Right lobe of liver (tissue), 6 donors: Measurements from ENCODE around the gene IRAK1. TPM values are rescaled to one million over a fixed set of nuclear protein-coding genes. Genes with fewer than 3 reads are reported as not detected.
A peak's percentile ranks its signal among the peaks of the same experiment; 100 is the strongest.

Experiments used
- ATAC-seq, 4 donors: fragments of 200-7000 bp; cut with Tn5 transposase; one replicate each; pipeline ENCODE4 v1.9.1; 2020; ENCODE audit warnings: mild to moderate bottlenecking in 4 of 4, moderate library complexity in 4 of 4
- DNase-seq, 3 donors: peaks; one replicate each; pipeline ENCODE4 v3.0.0-alpha.2; 2020
- H3K27ac ChIP-seq, 3 donors: fragments of 200-600 bp; one replicate each; pipeline ENCODE4 v1.8.0; 2022
- H3K27me3 ChIP-seq, 2 donors: fragments of 200-600 bp; one replicate each; pipeline ENCODE4 v1.8.0; 2022
- H3K36me3 ChIP-seq, 4 donors: fragments of 200-600 bp; sonication (generic) in 1 of 4; one replicate each; pipeline versions ENCODE4 v1.5.1 to v1.8.0; 2017 to 2022; ENCODE audit warnings: control low read depth in 1 of 4
- H3K4me1 ChIP-seq, 4 donors: fragments of 200-600 bp; sonication (generic) in 1 of 4; one replicate each; pipeline versions ENCODE4 v1.5.1 to v1.8.0; 2017 to 2022; ENCODE audit warnings: control low read depth in 1 of 4
- H3K4me3 ChIP-seq, 3 donors: fragments of 200-600 bp; one replicate each; pipeline ENCODE4 v1.8.0; 2022
- H3K9me3 ChIP-seq, 4 donors: fragments of 200-600 bp; sonication (generic) in 1 of 4; one replicate each; pipeline versions ENCODE4 v1.5.1 to v1.8.0; 2017 to 2022; ENCODE audit warnings: control low read depth in 1 of 4
- POLR2A ChIP-seq: fragments of 450-650 bp; IDR thresholded peaks from one replicate; pipeline ENCODE4 v1.6.1; 2017; ENCODE audit warnings: antibody characterized with exemption, mild to moderate bottlenecking
- WGBS: methylation state at CpG from one replicate; pipeline ENCODE4 v1.1.6; 2018; ENCODE audit warnings: low coverage, low lambda C conversion rate; ENCODE audit not compliant: insufficient coverage; ENCODE audit errors: missing lambda C conversion rate; 5-methylcytosine and 5-hydroxymethylcytosine counted together
- intact Hi-C, 2 donors: fragments of 100-400 bp; cut with DNase I; formaldehyde crosslinking; loops; one replicate each; pipeline versions ENCODE4 v1.11.2 to v1.14.1; 2022
- total RNA-seq, 6 experiments: library from RNA; depleted of rRNA in 2 of 6; stranded (reverse); fragments of >200 nt in 2 of 6; fragmentation: NEBNext Ultra II Directional in 3 of 6; extraction: Animal tissue kit (Norgen Biotek cat#: 25700) in 3 of 6; gene quantifications; one replicate each; pipeline versions ENCODE4 v1.1.0 to v1.2.4, GENCODE V29; 2016 to 2023
- TF ChIP-seq, protein P1 (sequence below), 4 donors: fragments of 200-600 bp in 3 of 4; fragments of 450-650 bp in 1 of 4; IDR thresholded peaks; one replicate each; pipeline versions ENCODE4 v1.5.1 to v1.8.0; 2016 to 2022; ENCODE audit warnings: antibody characterized with exemption in 4 of 4, mild to moderate bottlenecking in 2 of 4
- donor health status: DM: no; HTN: yes; CAD: no.
- donor health status: DM: no; HTN: no; CAD: no.
- donor health status: DM: no; HTN: no; CAD: no.
- donor health status: DM: no; HTN: yes; CAD: no.
- donor health status: DM: no; HTN: yes; CAD: no.

The IRAK1 gene
- total RNA-seq, 6 experiments from 2014 or later, result 27.4 to 77.7 (median 41.4) TPM

DNA sequence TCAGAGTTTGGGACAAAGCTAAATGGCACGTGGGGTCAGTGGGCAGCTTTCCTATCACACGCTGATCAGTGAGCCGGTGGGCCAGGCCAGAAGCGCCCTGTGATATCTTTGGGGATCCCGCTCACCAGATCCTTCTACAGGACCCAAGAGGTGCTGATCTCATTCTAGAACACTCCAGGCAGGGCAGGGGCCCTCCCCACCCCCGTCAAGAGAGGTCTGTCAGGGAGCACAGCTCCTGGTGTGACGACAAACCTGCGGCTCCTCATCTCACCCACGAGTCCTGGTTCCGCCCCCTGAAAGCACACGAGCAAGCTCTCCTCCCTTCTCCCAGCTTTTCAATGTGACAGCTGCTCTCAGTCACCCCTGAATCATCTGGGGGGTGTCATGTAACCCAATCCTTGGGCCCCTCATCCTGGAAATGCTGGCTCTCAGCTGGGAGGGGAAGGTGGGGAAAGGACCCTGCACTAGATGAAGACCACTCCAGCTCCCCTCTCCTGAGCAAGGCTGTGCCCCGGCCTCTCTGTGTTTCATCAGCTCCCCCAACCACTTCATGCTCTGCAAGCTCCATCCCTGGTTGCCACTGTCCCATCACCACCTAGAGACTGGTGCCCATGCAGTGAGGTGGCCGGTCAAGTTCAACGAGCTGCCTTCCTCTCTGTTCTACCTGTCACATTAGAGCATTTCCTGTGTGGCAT lies 52.7 kb downstream of the IRAK1 start:
- Histone ChIP-seq H3K9me3 (no peaks in the 10 kb centered on the region), H3K27ac (peak overlapping the region; percentile 6 to 45 (median 39)), H3K4me3 (no peak overlapping the region), H3K36me3 (peaks cover 0 to 23% (median 5%) of the 10 kb centered on the region in 4 donors), H3K27me3 (no peaks in the 10 kb centered on the region), H3K4me1 (peaks cover 0 to 41% (median 0%) of the 10 kb centered on the region in 4 donors)
- intact Hi-C loops, result no loop called here
- no peak for ATAC-seq
- peak in 1 of 3 donors; percentile 48 for DNase-seq
- 53% methylated on average over 5 of the region's 14 CpGs for WGBS
- no peak for TF ChIP-seq POLR2A
- TF ChIP-seq, protein P1, sequence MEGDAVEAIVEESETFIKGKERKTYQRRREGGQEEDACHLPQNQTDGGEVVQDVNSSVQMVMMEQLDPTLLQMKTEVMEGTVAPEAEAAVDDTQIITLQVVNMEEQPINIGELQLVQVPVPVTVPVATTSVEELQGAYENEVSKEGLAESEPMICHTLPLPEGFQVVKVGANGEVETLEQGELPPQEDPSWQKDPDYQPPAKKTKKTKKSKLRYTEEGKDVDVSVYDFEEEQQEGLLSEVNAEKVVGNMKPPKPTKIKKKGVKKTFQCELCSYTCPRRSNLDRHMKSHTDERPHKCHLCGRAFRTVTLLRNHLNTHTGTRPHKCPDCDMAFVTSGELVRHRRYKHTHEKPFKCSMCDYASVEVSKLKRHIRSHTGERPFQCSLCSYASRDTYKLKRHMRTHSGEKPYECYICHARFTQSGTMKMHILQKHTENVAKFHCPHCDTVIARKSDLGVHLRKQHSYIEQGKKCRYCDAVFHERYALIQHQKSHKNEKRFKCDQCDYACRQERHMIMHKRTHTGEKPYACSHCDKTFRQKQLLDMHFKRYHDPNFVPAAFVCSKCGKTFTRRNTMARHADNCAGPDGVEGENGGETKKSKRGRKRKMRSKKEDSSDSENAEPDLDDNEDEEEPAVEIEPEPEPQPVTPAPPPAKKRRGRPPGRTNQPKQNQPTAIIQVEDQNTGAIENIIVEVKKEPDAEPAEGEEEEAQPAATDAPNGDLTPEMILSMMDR (IDR thresholded peaks at IDR 0.05), result no peak

DNA sequence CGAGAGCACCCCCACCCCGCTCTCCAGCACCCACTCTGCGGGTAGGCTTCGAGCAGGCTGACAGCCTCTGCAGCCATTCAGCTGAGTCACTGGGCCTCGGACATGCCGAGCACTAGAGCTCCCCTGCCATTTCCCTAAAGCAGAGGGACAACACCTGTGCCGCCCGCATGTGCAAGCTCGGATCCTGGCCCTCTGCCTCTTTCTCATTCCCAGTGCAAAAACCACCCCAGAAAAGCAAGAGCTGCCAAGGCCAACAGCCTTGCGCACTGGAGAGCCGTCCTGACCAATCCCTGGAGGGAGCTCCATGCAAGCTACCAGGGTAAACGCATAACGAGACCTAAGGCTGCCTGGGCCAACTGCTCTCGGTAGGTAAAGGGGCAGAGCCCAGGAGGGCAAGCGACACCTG lies 53.4 kb downstream of the IRAK1 start:
- Histone ChIP-seq H3K36me3 (peaks cover 0 to 30% (median 11%) of the 10 kb centered on the region in 4 donors), H3K4me1 (peaks cover 0 to 41% (median 0%) of the 10 kb centered on the region in 4 donors), H3K27ac (peak overlapping the region in 2 of 3 donors; percentile 6 to 39), H3K9me3 (no peaks in the 10 kb centered on the region), H3K4me3 (no peak overlapping the region), H3K27me3 (no peaks in the 10 kb centered on the region)
- peak; percentile 46 to 80 (median 77) for DNase-seq
- intact Hi-C loops, result no loop called here
- ATAC-seq, result peak; percentile 5 to 45 (median 42)
- WGBS, result 49% methylated on average over 12 of the region's 15 CpGs
- TF ChIP-seq POLR2A, result no peak
- TF ChIP-seq, protein P1 (IDR thresholded peaks at IDR 0.05), result no peak

DNA sequence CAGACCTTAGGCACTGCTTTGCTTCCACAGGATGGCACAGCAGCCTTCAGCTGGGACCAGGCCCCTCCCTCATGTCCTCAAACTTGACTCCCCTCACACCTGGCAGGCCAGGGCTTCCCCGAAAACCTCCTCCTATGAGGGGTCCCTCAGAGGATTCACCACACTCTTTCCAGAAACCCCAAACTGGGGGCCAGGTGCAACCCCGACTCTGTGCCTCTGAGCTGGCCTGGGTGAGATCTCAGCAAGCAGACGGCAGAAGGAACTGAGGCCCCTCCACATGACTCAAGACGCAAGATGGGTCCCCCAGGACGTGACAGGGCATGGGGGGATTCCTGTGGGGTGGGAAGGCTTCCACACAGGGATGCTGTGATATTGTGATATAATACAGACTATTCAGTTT lies 54.3 kb downstream of the IRAK1 start:
- peaks cover 0 to 39% (median 15%) of the 10 kb centered on the region in 4 donors for H3K36me3 ChIP-seq
- TF ChIP-seq POLR2A, result no peak
- TF ChIP-seq, protein P1 (IDR thresholded peaks at IDR 0.05), result no peak
- ATAC-seq (no peak), DNase-seq (no peak)
- no peaks in the 10 kb centered on the region for H3K9me3 ChIP-seq
- peaks cover 0 to 41% (median 0%) of the 10 kb centered on the region in 4 donors for H3K4me1 ChIP-seq
- intact Hi-C loops, result no loop called here
- whole genome bisulfite sequencing, result 87% methylated on average over 3 of the region's 5 CpGs
- no peak overlapping the region for H3K27ac ChIP-seq
- no peak overlapping the region for H3K4me3 ChIP-seq
- no peaks in the 10 kb centered on the region for H3K27me3 ChIP-seq

DNA sequence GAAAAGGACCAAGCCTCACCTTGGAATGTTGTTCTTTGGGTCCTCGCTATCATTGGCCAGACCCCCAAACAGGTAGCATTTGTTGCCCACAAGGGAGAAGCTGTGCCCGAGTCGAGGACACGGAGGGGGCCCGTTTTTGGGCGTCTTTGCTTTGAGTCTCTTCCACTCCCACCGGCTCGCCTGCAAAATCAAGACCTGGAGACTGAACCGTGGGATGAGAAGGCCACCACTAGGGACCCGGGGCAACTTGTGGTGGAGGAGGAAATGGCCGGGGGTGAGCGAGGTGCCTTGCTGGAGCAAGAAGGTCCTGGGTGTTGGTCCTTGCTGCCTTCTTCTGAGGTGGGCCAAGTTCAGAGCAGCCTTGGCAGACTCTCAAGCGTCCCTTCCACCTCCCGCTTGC lies 55.6 kb downstream of the IRAK1 start:
- H3K9me3 ChIP-seq, result no peaks in the 10 kb centered on the region
- 100% methylated on average over 2 of the region's 14 CpGs for WGBS
- no peak for DNase-seq
- TF ChIP-seq, protein P1 (IDR thresholded peaks at IDR 0.05), result no peak
- no peak for TF ChIP-seq POLR2A
- H3K4me3 ChIP-seq, result no peak overlapping the region
- intact Hi-C loops, result no loop called here
- ATAC-seq, result no peak
- peaks cover 0 to 33% (median 0%) of the 10 kb centered on the region in 4 donors for H3K4me1 ChIP-seq
- H3K36me3 ChIP-seq, result peaks cover 0 to 52% (median 20%) of the 10 kb centered on the region in 4 donors
- H3K27me3 ChIP-seq, result no peaks in the 10 kb centered on the region
- no peak overlapping the region for H3K27ac ChIP-seq
